Hematopoietic multipotent progenitor cell treated with erythropoietin and hydrocortisone succinate and interleukin-3 and kit ligand, for 8 days (in vitro differentiated cells): Measurements from ENCODE around the gene ZNF611.
"Not testable (repeated sequence)": the region's sequence is repeated elsewhere in the genome, so short reads cannot be mapped to it uniquely, and the experiment has no call there.

Source experiments
- DNase-seq: peaks from one replicate; pipeline ENCODE4 v3.0.0-alpha.2; 2015

ZNF611 gene

GRCh38 chr19:52715902-52716301 lies 18.9 kb downstream of the ZNF611 start:
- not testable (repeated sequence) for DNase-seq

GRCh38 chr19:52715330-52715729 lies 19.5 kb downstream of the ZNF611 start:
- DNase-seq, result not testable (repeated sequence)

GRCh38 chr19:52713051-52713450 lies 21.8 kb downstream of the ZNF611 start:
- not testable (repeated sequence) for DNase-seq

GRCh38 chr19:52711661-52712060 lies 23.2 kb downstream of the ZNF611 start:
- not testable (repeated sequence) for DNase-seq

- no peak for DNase-seq
These were observed 24.3 kb downstream of the ZNF611 start for GRCh38 chr19:52710538-52710937.

GRCh38 chr19:52705615-52706014 lies 29.2 kb downstream of the ZNF611 start:
- DNase-seq, result not testable (repeated sequence)

- no peak for DNase-seq
These were observed 30.9 kb downstream of the ZNF611 start for GRCh38 chr19:52703917-52704316.

GRCh38 chr19:52700673-52701072 lies 34.2 kb downstream of the ZNF611 start:
- DNase-seq, result no peak

- DNase-seq, result peak; percentile 18
These were observed 35.3 kb downstream of the ZNF611 start for GRCh38 chr19:52699555-52699954.

GRCh38 chr19:52695996-52696395 lies 38.8 kb downstream of the ZNF611 start:
- DNase-seq, result no peak

GRCh38 chr19:52694921-52695320 lies 39.9 kb downstream of the ZNF611 start:
- DNase-seq, result no peak

- DNase-seq, result not testable (repeated sequence)
These were observed 40.6 kb downstream of the ZNF611 start for GRCh38 chr19:52694281-52694680.

GRCh38 chr19:52692431-52693008 lies 42.3 kb downstream of the ZNF611 start:
- peak; percentile 77 for DNase-seq

- DNase-seq, result peak; percentile 17
These were observed 43.1 kb downstream of the ZNF611 start for GRCh38 chr19:52691737-52692136.

GRCh38 chr19:52691215-52691610 lies 43.6 kb downstream of the ZNF611 start:
- peak; percentile 25 for DNase-seq

GRCh38 chr19:52690369-52691214 lies 44.3 kb downstream of the ZNF611 start:
- peak; percentile 91 for DNase-seq

- no peak for DNase-seq
These were observed 44.9 kb downstream of the ZNF611 start for GRCh38 chr19:52689843-52690368.

- peak; percentile 23 for DNase-seq
These were observed 45.7 kb downstream of the ZNF611 start for GRCh38 chr19:52688925-52689796.

- DNase-seq, result no peak
These were observed 46.5 kb downstream of the ZNF611 start for GRCh38 chr19:52688335-52688734.

GRCh38 chr19:52687684-52688083 lies 47.2 kb downstream of the ZNF611 start:
- no peak for DNase-seq

GRCh38 chr19:52685811-52686210 lies 49.0 kb downstream of the ZNF611 start:
- no peak for DNase-seq

GRCh38 chr19:52681216-52681615 lies 53.6 kb downstream of the ZNF611 start:
- not testable (repeated sequence) for DNase-seq

GRCh38 chr19:52679598-52679997 lies 55.2 kb downstream of the ZNF611 start:
- no peak for DNase-seq
